PC-9 (cell line): ENCODE data around the gene ZNF652. TPM values are rescaled to one million over a fixed set of nuclear protein-coding genes. Genes with fewer than 3 reads are reported as not detected.
"Not testable (repeated sequence)": the region's sequence is repeated elsewhere in the genome, so short reads cannot be mapped to it uniquely, and the experiment has no call there.

ENCODE experiments used
- BruUV-seq: library from RNA; stranded (reverse); fragments of 400-500 nt; replicated peaks from 2 replicates; lab custom pipeline; 2021; lab: Mats Ljungman, UMichigan
- CTCF ChIA-PET: fragments of 300-600 bp; sonication (Branson Sonifier 250); formaldehyde crosslinking; loops from one replicate; lab custom pipeline; 2022; ENCODE audit warnings: antibody characterized with exemption; lab: Charles Lee
- POLR2A ChIA-PET: fragments of 300-600 bp; sonication (Branson Sonifier 250); formaldehyde crosslinking; loops from one replicate; lab custom pipeline; 2022; ENCODE audit warnings: antibody characterized with exemption; ENCODE audit not compliant: unreplicated experiment; lab: Charles Lee
- DNase-seq, 2 experiments: peaks; one replicate each; pipeline versions ENCODE4 v3.0.0 to v3.0.0-alpha.2; 2015 to 2022; ENCODE audit warnings: mixed read lengths in 1 of 2
- H2AFZ ChIP-seq: fragments of 200-600 bp; sonication (generic); 2 replicates; pipeline ENCODE4 v1.8.1; 2017; ENCODE audit warnings: antibody characterized with exemption
- H3F3A ChIP-seq: fragments of 200-600 bp; sonication (generic); 2 replicates; pipeline ENCODE4 v1.8.1; 2017; ENCODE audit warnings: antibody characterized with exemption, mild to moderate bottlenecking, low read depth; ENCODE audit not compliant: insufficient read depth
- H3K27ac ChIP-seq: fragments of 200-600 bp; sonication (generic); 2 replicates; pipeline ENCODE4 v1.6.1; 2016; ENCODE audit warnings: mixed run types
- H3K27me3 ChIP-seq: fragments of 200-600 bp; sonication (generic); 2 replicates; pipeline ENCODE4 v1.6.1; 2016; ENCODE audit warnings: low read depth, mixed run types; ENCODE audit not compliant: insufficient read depth
- H3K36me3 ChIP-seq: fragments of 200-600 bp; sonication (generic); 2 replicates; pipeline ENCODE4 v1.6.1; 2016; ENCODE audit warnings: low read depth, mixed run types
- H3K4me1 ChIP-seq: fragments of 200-600 bp; sonication (generic); replicated peaks from 2 replicates; pipeline ENCODE4 v1.6.1; 2016; ENCODE audit warnings: mixed run types; ENCODE audit not compliant: insufficient read depth
- H3K4me2 ChIP-seq: fragments of 200-600 bp; sonication (generic); 2 replicates; pipeline ENCODE4 v1.6.1; 2017; ENCODE audit warnings: mixed run types
- H3K4me3 ChIP-seq: fragments of 200-600 bp; sonication (generic); 2 replicates; pipeline ENCODE4 v1.6.1; 2016; ENCODE audit warnings: mixed run types
- H3K79me2 ChIP-seq: fragments of 200-600 bp; sonication (generic); 2 replicates; pipeline ENCODE4 v1.6.1; 2017; ENCODE audit warnings: low read depth, mixed run types
- H3K9me2 ChIP-seq: fragments of 200-600 bp; sonication (generic); 2 replicates; pipeline ENCODE4 v1.8.1; 2017; ENCODE audit warnings: mild to moderate bottlenecking; ENCODE audit not compliant: insufficient read depth
- H3K9me3 ChIP-seq: fragments of 200-600 bp; sonication (generic); 2 replicates; pipeline ENCODE4 v1.8.1; 2016; ENCODE audit warnings: low read depth; ENCODE audit not compliant: insufficient read depth
- H4K20me1 ChIP-seq: fragments of 200-600 bp; sonication (generic); 2 replicates; pipeline ENCODE4 v1.8.1; 2017; ENCODE audit not compliant: insufficient read depth
- CTCF ChIP-seq: fragments of 200-600 bp; sonication (generic); conservative IDR thresholded peaks from 2 replicates; pipeline ENCODE4 v1.6.1; 2017; ENCODE audit warnings: mixed run types, antibody characterized with exemption, mild to moderate bottlenecking, moderate library complexity
- EZH2 ChIP-seq: fragments of 200-600 bp; sonication (generic); IDR thresholded peaks from 2 replicates; pipeline ENCODE4 v1.8.0; 2017; ENCODE audit warnings: antibody characterized with exemption, low read depth
- intact Hi-C: fragments of 100-400 bp; cut with micrococcal nuclease; formaldehyde crosslinking; loops from one replicate; pipeline ENCODE4 v1.10.0; 2022; ENCODE audit not compliant: unreplicated experiment
- total RNA-seq: library from RNA; stranded (reverse); gene quantifications from 2 replicates; pipeline ENCODE4 v1.2.3, GENCODE V29; 2021

Gene ZNF652
- total RNA-seq, 1 experiment from 2014 or later = 49.8 TPM

GRCh38 chr17:49288388-49288787 is 73.7 kb downstream of the ZNF652 start:
- intact Hi-C loops = no loop called here
- no peak for TF ChIP-seq EZH2
- ChIA-PET POLR2A (interaction anchor here (0.7 kb wide), 1 partner anchor 251 kb away, joined by 6 read pairs; no protein-coding TSS in a partner anchor), CTCF (no interaction called here)
- Histone ChIP-seq H3K9me3 (no peaks in the 10 kb centered on the region; the same call in 1 of the 2 replicates), H3K9me2 (no peaks in the 10 kb centered on the region), H3K36me3 (peaks cover 10% of the 10 kb centered on the region; the same call in 1 of the 2 replicates), H3K27ac (no peak overlapping the region), H3K79me2 (no peaks in the 10 kb centered on the region), H4K20me1 (peaks cover 8% of the 10 kb centered on the region), H3K4me1 (no peaks in the 10 kb centered on the region), H3K27me3 (no peaks in the 10 kb centered on the region), H3K4me2 (no peak overlapping the region), H3K4me3 (no peak overlapping the region), H2AFZ (no peak overlapping the region), H3F3A (no peaks in the 10 kb centered on the region; the same call in 1 of the 2 replicates)
- no peak for DNase-seq
- BruUV-seq = no TSS peak

- intact Hi-C loops = no loop called here
- ChIA-PET CTCF (no interaction called here), POLR2A (no interaction called here)
Measured at GRCh38 chr17:49287481-49287880, 74.6 kb downstream of the ZNF652 start.

GRCh38 chr17:49286261-49286973 is 75.6 kb downstream of the ZNF652 start:
- H3K4me1 ChIP-seq, H3K9me2 ChIP-seq, H4K20me1 ChIP-seq, DNase-seq, H3K9me3 ChIP-seq, CTCF ChIA-PET, H3K4me3 ChIP-seq, H3K4me2 ChIP-seq, H3K36me3 ChIP-seq, intact Hi-C loops, H3K27me3 ChIP-seq, H3F3A ChIP-seq, H3K27ac ChIP-seq, POLR2A ChIA-PET, BruUV-seq, H2AFZ ChIP-seq, H3K79me2 ChIP-seq: not testable (repeated sequence)

More at GRCh38 chr17:49287481-49287880, 74.6 kb downstream of the ZNF652 start:
- Histone ChIP-seq H3K27me3 (no peaks in the 10 kb centered on the region), H4K20me1 (peaks cover 8% of the 10 kb centered on the region; the same call in 1 of the 2 replicates), H3K4me2 (no peak overlapping the region), H3K36me3 (peaks cover 7% of the 10 kb centered on the region; the same call in 1 of the 2 replicates), H3K9me2 (no peaks in the 10 kb centered on the region), H3F3A (no peaks in the 10 kb centered on the region; the same call in 1 of the 2 replicates), H3K79me2 (no peaks in the 10 kb centered on the region), H3K9me3 (no peaks in the 10 kb centered on the region; the same call in 1 of the 2 replicates), H3K4me3 (no peak overlapping the region), H3K27ac (no peak overlapping the region), H3K4me1 (no peaks in the 10 kb centered on the region), H2AFZ (no peak overlapping the region)
- BruUV-seq = no TSS peak
- no peak for DNase-seq
- TF ChIP-seq EZH2 = no peak
- no peak for TF ChIP-seq CTCF

GRCh38 chr17:49285716-49286115 is 76.3 kb downstream of the ZNF652 start:
- H3K36me3 ChIP-seq = no peaks in the 10 kb centered on the region
- no peaks in the 10 kb centered on the region; the same call in 1 of the 2 replicates for H3F3A ChIP-seq
- BruUV-seq = no TSS peak
- H3K4me1 ChIP-seq = no peaks in the 10 kb centered on the region
- H3K27me3 ChIP-seq = no peaks in the 10 kb centered on the region
- H3K4me2 ChIP-seq = no peak overlapping the region
- TF ChIP-seq CTCF (no peak), EZH2 (no peak)
- CTCF ChIA-PET = no interaction called here
- no peak for DNase-seq
- H4K20me1 ChIP-seq = peaks cover 3% of the 10 kb centered on the region; the same call in 1 of the 2 replicates
- no peak overlapping the region for H3K4me3 ChIP-seq
- H3K27ac ChIP-seq = no peak overlapping the region
- POLR2A ChIA-PET = no interaction called here
- no peaks in the 10 kb centered on the region for H3K79me2 ChIP-seq
- intact Hi-C loops = no loop called here
- H3K9me2 ChIP-seq = no peaks in the 10 kb centered on the region
- no peaks in the 10 kb centered on the region; the same call in 1 of the 2 replicates for H3K9me3 ChIP-seq
- H2AFZ ChIP-seq = no peak overlapping the region
